Colonic mucosa (tissue), 4 donors: ENCODE measurements around the gene ICE2. TPM values are rescaled to one million over a fixed set of nuclear protein-coding genes. Genes with fewer than 3 reads are reported as not detected.

Source experiments
- DNase-seq: peaks from one replicate; pipeline ENCODE4 v3.0.0-alpha.2; 2020
- H3K27ac ChIP-seq: fragments of 200-600 bp; one replicate; pipeline ENCODE4 v1.8.0; 2021
- H3K27me3 ChIP-seq: fragments of 200-600 bp; one replicate; pipeline ENCODE4 v1.8.0; 2021
- H3K36me3 ChIP-seq: fragments of 200-600 bp; one replicate; pipeline ENCODE4 v1.8.0; 2021
- H3K4me1 ChIP-seq: fragments of 200-600 bp; one replicate; pipeline ENCODE4 v1.8.0; 2021; ENCODE audit warnings: mild to moderate bottlenecking
- H3K4me3 ChIP-seq: fragments of 200-600 bp; one replicate; pipeline ENCODE4 v1.8.0; 2021
- H3K9ac ChIP-seq, 2 donors: one replicate each; pipeline ENCODE4 v1.7.0; 2013; ENCODE audit warnings: control low read depth in 2 of 2, low read depth in 2 of 2, low read length in 2 of 2
- H3K9me3 ChIP-seq: fragments of 200-600 bp; one replicate; pipeline ENCODE4 v1.8.0; 2021
- CTCF ChIP-seq: fragments of 200-600 bp; IDR thresholded peaks from one replicate; pipeline ENCODE4 v1.8.0; 2022; ENCODE audit warnings: antibody characterized with exemption, mild to moderate bottlenecking
- intact Hi-C: fragments of 100-400 bp; cut with DNase I; formaldehyde crosslinking; loops from one replicate; pipeline ENCODE4 v1.14.1; 2022
- total RNA-seq, 2 donors: library from RNA; stranded (reverse); fragmentation: NEBNext Ultra II Directional in 1 of 2; extraction: Animal tissue kit (Norgen Biotek cat#: 25700) in 1 of 2; gene quantifications; one replicate each; pipeline ENCODE4 v1.2.1, GENCODE V29; 2021
- donor health status: healthy.
- donor health status: DM: no; HTN: no; CAD: no.
- donor health status: DM: no; HTN: no; CAD: no.

The ICE2 gene
- total RNA-seq, 2 donors from 2014 or later = 37.3 to 37.7 TPM

- intact Hi-C loops = no loop called here
- Histone ChIP-seq H3K27me3 (no peaks in the 10 kb centered on the region), H3K4me1 (no peaks in the 10 kb centered on the region), H3K9me3 (no peaks in the 10 kb centered on the region), H3K4me3 (no peak overlapping the region), H3K36me3 (no peaks in the 10 kb centered on the region), H3K27ac (no peak overlapping the region), H3K9ac (no peak overlapping the region)
- TF ChIP-seq CTCF = no peak
- no peak for DNase-seq
Measured at GRCh38 chr15:60493166-60493565, 14.2 kb upstream of the ICE2 start.

GRCh38 chr15:60486742-60487141 is 7.8 kb upstream of the ICE2 start:
- Histone ChIP-seq H3K36me3 (no peaks in the 10 kb centered on the region), H3K27ac (no peak overlapping the region), H3K4me1 (no peaks in the 10 kb centered on the region), H3K27me3 (no peaks in the 10 kb centered on the region), H3K9ac (no peak overlapping the region), H3K9me3 (no peaks in the 10 kb centered on the region), H3K4me3 (no peak overlapping the region)
- intact Hi-C loops = no loop called here
- TF ChIP-seq CTCF = no peak
- DNase-seq = no peak

- intact Hi-C loops = no loop called here
- DNase-seq = no peak
- H3K4me1 ChIP-seq = no peaks in the 10 kb centered on the region
Measured at GRCh38 chr15:60485365-60486055, 6.6 kb upstream of the ICE2 start.

GRCh38 chr15:60483042-60483441 is 4.1 kb upstream of the ICE2 start:
- intact Hi-C loops = no loop called here
- H3K27me3 ChIP-seq = no peaks in the 10 kb centered on the region
- no peaks in the 10 kb centered on the region for H3K9me3 ChIP-seq
- H3K4me3 ChIP-seq = no peak overlapping the region
- no peak for DNase-seq
- H3K4me1 ChIP-seq = no peaks in the 10 kb centered on the region
- no peak overlapping the region for H3K27ac ChIP-seq
- no peak for TF ChIP-seq CTCF
- no peak overlapping the region for H3K9ac ChIP-seq
- no peaks in the 10 kb centered on the region for H3K36me3 ChIP-seq

More at GRCh38 chr15:60485365-60486055, 6.6 kb upstream of the ICE2 start:
- Histone ChIP-seq H3K9ac (no peak overlapping the region), H3K27ac (no peak overlapping the region), H3K9me3 (no peaks in the 10 kb centered on the region), H3K27me3 (no peaks in the 10 kb centered on the region), H3K4me3 (no peak overlapping the region), H3K36me3 (no peaks in the 10 kb centered on the region)
- TF ChIP-seq CTCF = no peak

GRCh38 chr15:60480888-60481287 is 1.9 kb upstream of the ICE2 start:
- H3K9me3 ChIP-seq = no peaks in the 10 kb centered on the region
- no peaks in the 10 kb centered on the region for H3K36me3 ChIP-seq
- no peak overlapping the region for H3K4me3 ChIP-seq
- peak; percentile 48 for DNase-seq
- H3K4me1 ChIP-seq = no peaks in the 10 kb centered on the region
- H3K27ac ChIP-seq = peak overlapping the region; percentile 94
- no peak for TF ChIP-seq CTCF
- no peaks in the 10 kb centered on the region for H3K27me3 ChIP-seq
- intact Hi-C loops = no loop called here
- H3K9ac ChIP-seq = peak overlapping the region in 1 of 2 donors; percentile 99
